Measurements from ENCODE around the gene CRKL. TPM values are rescaled to one million over a fixed set of nuclear protein-coding genes. Genes with fewer than 3 reads are reported as not detected.
A peak's percentile ranks its signal among the peaks of the same experiment; 100 is the strongest.

The CRKL gene
- polyA plus RNA-seq, 3 donors = 58.7 to 61.0 (median 60.7) TPM

DNA sequence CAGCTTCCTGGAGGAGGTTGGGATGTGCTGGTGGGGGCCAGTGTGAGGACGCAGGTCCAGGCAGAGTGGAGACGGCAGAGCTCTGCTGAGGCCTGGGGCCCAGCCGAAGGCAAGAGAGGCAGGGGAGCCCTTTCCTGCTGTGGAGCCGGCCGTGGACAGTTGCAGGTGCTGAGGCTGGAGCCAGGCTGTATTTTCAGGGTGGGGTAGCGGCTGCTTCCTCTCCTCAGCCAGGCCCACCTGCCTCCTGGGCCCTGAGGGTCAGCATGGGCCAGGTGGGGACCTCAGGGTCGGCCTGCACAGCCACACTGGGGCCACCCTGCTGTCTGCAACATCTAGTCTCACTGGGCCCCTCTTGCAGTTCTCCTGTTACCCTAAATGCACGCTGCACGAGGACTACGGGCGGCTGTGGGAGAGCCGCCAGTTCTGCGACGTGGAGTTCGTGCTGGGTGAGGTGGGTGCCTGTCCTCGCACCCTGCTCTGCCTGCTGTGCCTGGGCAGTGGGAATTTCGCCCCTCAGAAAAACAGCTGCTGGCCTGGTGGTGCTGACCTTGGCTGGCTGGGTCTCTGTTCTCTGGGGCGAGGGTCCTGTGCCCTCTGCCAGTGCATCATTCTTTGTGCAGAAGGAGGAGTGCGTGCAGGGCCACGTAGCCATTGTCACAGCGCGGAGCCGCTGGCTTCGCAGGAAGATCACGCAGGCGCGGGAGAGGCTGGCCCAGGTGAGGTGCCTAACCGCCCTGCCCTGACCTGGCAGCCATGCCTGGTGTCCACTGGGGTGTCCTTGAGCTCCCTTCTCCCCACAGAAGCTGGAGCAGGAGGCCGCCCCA, 76.3 kb downstream of the CRKL start:
- no peak for DNase-seq

DNA sequence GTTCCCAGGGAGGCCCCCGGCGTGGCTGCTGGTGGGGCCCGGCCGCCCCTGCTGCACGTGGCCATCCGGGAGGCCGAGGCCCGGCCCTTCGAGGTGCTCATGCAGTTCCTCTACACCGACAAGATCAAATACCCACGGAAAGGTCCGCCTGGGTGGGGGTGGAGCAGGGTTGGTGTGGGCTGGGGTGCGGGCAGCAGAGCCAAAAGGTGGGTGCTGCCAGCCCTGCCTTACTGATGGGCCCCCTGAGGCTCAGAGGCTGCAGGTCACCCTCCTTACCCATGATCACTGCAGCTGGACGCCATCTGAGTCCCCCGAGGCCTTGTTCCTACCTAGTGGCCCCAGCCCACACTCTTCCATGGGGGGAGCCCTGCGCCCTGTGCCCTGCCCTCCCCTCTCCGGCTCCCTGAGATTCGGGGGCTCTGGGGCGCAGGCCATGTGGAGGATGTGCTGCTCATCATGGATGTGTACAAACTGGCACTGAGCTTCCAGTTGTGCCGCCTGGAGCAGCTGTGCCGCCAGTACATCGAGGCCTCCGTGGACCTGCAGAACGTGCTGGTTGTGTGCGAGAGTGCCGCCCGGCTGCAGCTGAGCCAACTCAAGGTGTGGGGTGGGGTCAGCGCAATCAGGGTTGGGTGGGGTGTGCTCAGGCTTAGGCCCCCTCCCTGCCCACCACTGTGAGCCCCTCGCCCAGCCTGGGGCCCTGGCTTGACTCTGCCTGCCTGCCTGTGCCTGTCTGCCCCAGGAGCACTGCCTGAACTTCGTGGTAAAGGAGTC, 77.1 kb downstream of the CRKL start:
- DNase-seq = no peak

DNA sequence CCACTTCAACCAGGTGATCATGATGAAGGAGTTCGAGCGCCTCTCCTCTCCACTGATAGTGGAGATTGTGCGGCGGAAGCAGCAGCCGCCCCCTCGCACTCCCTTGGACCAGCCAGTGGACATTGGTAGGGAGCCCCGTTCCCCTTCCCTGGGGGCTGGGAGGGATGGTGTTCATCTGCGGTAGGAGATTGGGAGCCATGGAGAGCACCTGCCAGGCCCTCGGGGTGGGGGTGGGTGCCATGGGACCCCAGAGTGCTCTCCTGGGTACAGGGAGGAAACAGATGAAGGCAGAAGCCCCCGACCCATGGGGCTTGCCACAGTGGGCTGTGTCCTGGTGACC, 77.7 kb downstream of the CRKL start:
- no peak for DNase-seq

DNA sequence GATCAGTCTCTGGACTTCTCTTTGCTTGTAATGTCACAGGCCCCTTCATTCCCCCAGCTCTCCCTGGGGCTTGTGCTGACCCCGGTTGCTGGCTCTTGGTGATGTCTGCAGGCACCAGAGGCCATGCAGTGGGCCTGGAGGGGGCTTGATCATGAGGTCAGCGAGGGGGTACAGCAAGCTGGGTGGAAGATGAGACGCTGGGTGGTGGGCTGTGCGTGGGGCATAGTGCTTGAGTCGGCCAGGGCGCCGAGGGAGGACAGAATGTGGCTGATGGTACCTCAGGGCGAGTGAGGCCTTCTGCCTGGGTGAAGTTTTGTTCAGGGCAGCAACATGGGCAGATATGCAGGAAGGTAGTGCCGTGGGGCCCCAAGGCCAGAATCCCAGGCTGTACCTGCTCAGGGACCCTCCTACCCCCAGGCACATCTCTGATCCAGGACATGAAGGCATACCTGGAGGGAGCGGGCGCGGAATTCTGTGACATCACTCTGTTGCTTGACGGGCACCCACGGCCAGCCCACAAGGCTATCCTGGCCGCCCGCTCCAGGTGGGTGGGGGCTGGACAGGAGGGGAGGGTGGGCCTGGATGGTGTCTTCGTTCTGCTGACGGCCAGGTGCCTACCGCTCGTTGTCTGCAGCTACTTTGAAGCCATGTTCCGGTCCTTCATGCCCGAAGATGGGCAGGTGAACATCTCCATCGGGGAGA, 78.3 kb downstream of the CRKL start:
- DNase-seq = no peak

DNA sequence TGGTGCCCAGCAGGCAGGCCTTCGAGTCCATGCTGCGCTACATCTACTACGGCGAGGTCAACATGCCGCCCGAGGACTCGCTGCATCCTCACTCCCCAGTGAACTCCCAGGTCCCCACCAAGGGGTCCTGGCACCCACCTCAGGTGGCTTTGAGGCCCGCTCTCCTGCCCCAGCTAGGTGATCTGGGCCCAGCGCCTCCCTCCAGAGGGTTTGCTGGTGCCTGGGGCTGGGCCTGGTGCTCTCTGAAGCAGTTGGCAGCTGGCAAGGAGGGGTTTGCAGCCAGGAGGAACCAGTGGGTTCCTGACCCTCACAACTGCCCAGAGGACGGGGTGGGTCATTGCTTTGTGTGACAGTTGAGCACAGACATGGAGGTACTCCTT, 78.8 kb downstream of the CRKL start:
- no peak for DNase-seq

DNA sequence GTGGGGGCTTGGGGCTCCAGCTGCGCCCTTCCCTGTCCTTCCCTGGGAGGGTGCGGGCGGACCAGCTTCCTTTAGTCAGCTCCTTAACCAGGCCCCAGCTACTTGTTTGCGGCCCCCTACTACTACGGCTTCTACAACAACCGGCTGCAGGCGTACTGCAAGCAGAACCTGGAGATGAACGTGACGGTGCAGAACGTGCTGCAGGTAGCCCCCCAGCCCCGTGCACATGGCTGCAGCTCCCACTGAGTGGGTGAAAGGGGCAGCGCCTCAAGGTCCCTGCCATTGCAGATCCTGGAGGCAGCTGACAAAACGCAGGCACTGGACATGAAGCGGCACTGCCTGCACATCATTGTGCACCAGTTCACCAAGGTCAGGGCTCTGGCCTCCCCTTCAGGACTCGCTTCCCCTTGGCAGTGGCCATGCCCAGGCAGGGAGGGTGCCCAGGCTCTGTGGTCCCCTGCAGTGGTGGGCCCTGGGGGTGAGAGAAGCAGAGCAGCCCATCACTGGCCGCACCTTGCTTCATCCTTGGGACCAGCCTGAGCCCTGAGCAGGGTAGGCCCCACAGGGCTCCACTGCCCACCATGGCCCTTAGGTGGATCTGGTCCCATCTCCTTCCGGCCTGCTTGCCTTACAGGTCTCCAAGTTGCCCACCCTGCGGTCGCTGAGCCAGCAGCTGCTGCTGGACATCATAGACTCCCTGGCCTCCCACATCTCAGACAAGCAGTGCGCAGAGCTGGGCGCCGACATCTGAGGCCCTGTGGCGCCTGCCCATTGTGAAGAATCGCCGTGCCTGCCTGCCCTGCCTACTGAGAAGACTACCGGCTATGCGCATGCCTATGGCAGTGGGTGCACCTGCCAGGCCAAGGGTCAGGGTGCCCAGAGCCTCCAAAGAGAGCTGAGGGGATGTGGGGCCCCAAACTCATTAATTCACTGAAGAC, 79.7 kb downstream of the CRKL start:
- DNase-seq = no peak

DNA sequence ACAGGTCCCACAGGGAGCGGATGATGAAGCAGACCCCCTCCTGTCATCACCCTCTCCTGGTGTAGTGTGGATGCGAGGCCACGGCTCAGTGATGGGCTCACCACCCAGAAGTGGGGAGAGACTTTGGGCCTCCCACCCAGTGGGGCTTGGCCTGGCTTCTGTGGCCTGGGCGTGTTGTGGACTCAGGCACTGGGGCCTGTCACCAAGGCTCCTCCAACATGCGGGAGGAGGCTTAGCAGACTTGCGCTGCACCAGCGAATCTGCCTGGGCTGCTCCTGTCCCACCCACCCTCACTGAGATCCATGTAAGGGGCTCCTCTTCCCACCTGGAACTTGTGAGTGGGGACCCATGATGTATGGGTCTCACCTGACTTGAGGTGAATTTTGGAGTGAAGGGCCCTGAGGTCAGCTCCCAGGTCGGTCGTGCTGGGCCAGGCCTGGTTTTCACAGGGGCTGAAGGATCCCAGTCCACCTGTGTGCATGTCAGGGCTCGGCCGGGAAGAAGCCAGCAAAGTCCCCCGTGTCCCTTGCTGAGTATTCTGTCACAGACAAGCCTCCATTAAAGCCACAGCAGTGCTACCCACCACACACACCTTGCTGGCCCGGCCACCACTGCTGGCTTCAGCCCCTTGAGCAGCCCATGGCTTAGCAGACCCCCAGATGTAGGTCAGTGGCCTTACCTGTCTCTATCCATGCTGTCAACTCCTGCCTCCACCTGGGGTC, 80.5 kb downstream of the CRKL start:
- DNase-seq = no peak

DNA sequence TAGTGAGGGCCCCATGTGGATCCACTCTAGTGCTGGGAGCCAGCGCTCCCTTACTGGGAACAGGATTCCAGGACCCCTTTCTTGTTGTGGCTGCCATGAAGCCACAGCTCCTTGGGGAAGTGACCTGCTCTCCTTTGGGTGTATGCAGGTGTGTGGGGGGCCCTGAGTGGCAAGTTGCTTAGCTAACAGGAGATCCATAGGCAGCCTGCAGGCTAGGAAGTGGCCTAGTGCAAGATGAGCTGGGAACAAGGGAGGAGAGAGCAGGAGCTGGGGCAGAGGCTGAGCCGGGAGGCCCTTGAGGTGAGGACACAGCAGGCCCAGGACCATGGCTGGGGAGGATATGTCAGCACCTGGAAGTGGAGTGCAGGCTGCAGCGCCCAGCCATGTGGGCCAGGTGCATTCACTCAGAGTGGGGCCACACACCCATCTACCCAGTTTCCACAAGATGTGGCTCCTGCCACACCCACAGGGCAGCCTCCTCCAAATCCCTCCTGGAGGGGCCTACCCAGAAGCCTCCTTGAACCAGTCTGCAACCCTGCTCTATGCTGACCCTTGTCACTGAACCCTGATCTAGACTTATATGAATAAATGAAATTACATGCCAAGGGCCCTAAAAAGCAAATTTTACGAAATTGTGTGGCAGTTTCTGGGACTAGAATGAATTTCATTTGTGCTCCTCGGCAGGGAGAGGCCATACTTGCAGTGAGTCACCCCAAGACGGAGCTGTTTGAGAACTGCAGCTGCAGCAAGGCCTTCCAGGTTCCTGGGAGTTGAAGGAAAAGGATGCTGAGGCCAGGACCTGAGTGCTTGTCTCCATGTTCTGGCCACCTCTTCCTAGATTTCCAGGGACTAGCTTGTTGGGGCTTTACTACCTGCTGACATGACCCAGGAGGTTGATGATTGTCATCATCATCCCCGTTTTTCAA, 81.5 kb downstream of the CRKL start:
- DNase-seq = no peak

DNA sequence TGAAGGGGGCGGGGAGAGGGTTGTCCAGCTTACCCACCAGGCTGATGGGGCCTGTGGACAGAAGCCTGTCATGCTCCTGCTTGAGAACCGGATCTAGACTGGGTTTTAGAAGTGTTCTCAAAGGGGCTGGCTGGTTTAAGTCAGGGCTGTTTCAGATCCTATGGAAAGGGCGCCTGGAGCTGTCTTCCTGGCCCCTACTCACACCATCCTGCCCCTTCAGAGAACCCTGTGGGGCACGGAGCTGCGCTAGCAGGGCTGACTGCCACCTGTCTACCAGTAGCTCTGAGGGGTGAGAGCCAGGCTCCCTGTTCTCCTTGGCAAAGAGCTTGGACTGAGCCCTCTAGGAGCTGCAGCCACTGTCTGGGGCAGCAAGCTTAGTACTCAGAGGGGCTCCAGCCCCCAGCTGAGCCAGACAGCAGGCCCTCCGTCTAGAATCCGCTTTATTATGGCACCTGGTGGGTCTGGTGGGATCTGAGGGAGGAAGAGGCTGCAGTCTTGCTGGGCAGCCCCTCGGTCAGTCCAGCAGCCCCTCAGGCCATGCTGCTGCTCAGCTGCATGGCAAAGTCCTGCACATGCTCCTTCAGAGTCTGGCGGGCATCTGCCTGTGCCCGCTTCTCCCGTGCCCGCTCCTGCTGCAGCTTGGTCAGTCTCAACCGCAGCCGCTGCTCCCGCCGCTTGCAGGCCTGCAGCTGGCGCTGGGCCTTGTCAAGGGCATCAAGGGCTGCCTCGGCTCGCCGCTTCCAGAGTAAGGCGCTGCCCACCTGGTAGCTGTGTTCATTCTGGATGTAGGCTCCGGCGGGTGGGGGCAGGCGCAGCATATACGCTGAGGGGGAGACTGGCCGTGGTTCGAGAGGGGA, 82.4 kb downstream of the CRKL start:
- no peak for DNase-seq

DNA sequence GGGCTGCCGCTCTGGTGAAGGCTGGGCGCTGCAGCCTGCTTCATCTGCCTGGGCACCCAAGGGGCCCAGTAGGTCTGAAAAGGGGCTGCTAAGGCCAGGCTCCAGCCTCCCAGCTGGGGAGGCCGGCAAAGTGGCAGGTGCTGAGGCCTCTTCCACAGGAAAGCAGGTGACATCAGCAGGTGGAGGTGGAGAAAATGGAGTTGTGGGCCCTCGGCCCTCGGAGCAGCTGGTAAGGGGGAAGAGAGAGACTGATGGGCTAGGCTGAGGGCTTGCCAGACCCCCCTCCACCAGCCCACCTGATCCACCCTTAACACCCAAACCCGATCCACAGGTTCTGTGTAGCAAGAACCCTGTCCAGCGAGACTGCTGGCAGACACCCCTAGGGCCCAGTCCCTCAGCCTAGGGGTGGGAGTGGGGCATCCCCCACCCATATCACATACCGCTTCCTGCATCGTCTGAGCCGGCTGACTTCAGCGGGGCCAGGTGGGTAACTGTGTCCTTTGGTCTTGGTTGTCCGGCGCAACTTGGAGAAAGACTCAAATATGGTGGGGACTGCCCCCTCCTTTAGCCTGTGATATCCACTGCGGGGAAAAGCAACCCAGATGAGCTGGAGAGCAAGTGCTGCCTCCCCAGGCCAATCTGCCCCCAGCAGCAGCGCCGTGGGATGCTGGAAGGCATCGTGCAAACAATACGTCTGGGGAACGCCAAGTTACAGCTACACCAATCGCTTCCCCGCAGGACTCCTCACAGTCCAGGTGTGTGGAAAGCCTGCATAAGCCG, 83.2 kb downstream of the CRKL start:
- DNase-seq = no peak

DNA sequence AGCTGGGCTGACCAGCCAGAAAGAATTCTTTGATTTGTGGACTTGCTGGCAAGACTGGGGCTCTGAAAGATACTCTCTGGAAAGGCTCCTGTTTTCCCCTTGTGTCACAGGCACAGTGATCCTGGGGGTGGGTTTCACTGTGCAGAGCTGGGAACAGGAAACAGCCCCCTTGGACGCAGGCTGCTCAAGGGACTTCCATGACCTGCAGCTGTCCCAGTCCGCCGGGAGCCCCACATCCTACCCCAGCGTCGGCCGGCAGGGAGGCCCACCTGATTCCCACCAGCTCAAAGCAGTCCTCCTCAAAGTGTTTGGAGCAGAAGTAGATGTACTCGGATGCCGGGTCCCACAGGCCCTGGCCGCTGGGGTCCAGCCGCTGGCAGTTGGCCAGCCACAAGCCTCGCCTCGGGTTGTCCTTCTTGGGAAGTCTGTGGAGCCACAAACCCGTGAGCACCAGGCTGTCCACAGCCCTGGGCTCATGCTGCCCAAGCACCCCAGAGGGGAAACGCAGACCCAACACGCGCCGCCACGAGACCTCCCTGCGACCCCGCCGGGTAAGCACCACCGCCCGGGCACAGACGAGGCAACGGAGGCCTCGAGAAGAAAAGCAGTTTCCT, 83.9 kb downstream of the CRKL start:
- no peak for DNase-seq

DNA sequence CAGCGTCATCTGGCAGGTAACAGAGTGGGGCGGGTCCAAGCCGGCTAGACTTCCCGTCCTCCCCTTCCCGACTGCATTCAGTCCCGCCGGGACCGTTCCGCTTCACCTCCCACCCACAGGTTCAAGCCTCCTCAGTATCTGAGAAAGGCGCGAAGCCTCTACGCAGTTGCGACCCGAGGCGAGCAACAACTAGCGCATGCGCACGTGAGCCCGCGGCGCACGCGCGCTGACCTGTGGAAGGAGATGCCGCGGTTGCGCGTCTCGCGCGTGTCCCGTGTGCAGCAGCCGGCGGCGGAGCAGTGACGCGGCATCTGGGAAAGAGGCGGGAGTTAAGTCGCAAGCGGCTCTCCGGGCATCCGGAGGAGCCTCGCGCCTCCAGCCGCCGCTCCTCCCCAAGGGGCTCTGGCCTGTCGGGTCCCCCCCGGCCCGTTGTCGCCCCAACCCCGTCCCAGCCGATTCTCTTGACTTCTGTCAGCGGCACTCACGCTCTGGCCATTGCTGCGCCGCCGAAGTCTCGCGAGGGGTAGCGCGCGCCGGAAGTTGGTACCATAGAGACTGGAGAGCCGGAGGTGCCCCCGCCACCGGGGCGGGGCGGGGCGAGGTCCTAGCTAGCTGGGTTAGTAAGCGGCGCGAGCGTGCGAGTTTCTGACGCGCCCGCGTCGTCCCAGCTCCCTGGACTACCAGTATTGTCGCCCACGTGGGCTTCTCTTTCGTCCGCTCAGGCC, 84.6 kb downstream of the CRKL start, which contains the start of gene THAP7:
Gene THAP7, minus strand, starts transcription at position 518 of the 725 bp plus-strand sequence. Its CDS starts 207 bp downstream, at position 311.
- peak; percentile 96 for DNase-seq

All from renal pelvis (tissue), 4 donors.